GM23338 (cell line): ENCODE measurements around the gene NUDT16L1. TPM values are rescaled to one million over a fixed set of nuclear protein-coding genes. Genes with fewer than 3 reads are reported as not detected.

Experiments
- ATAC-seq: fragments of 200-7000 bp; cut with Tn5 transposase; 3 replicates; pipeline ENCODE4 v1.9.1; 2020
- DNase-seq: peaks from one replicate; pipeline ENCODE4 v3.0.0-alpha.2; 2015; ENCODE audit warnings: low spot score
- H2AFZ ChIP-seq: fragments of 200-600 bp; sonication (generic); 2 replicates; pipeline ENCODE4 v1.8.0; 2016; ENCODE audit warnings: antibody characterized with exemption, mild to moderate bottlenecking, moderate library complexity
- H3F3A ChIP-seq: fragments of 200-600 bp; sonication (generic); replicated peaks from 2 replicates; pipeline ENCODE4 v1.8.0; 2017; ENCODE audit warnings: antibody characterized with exemption, mixed run types, low read depth
- H3K27ac ChIP-seq: fragments of 200-600 bp; sonication (generic); 2 replicates; pipeline ENCODE4 v1.6.1; 2016; ENCODE audit warnings: low read depth
- H3K27me3 ChIP-seq: fragments of 200-600 bp; sonication (generic); 2 replicates; pipeline ENCODE4 v1.8.0; 2016; ENCODE audit warnings: mild to moderate bottlenecking, mixed run types, moderate library complexity; ENCODE audit not compliant: insufficient read depth
- H3K36me3 ChIP-seq: fragments of 200-600 bp; sonication (generic); 2 replicates; pipeline ENCODE4 v1.8.0; 2016; ENCODE audit warnings: mild to moderate bottlenecking; ENCODE audit not compliant: insufficient read depth
- H3K4me1 ChIP-seq: fragments of 200-600 bp; sonication (generic); 2 replicates; pipeline ENCODE4 v1.8.0; 2016; ENCODE audit warnings: mild to moderate bottlenecking, moderate library complexity; ENCODE audit not compliant: insufficient read depth
- H3K4me2 ChIP-seq: fragments of 200-600 bp; sonication (generic); 2 replicates; pipeline ENCODE4 v1.7.1; 2017; ENCODE audit warnings: mixed run types
- H3K4me3 ChIP-seq: fragments of 200-600 bp; sonication (generic); 2 replicates; pipeline ENCODE4 v1.6.1; 2016; ENCODE audit warnings: mixed run types
- H3K79me2 ChIP-seq: fragments of 200-600 bp; sonication (generic); replicated peaks from 2 replicates; pipeline ENCODE4 v1.8.0; 2017; ENCODE audit warnings: mild to moderate bottlenecking; ENCODE audit not compliant: insufficient read depth
- H3K9me2 ChIP-seq: fragments of 200-600 bp; sonication (generic); 2 replicates; pipeline ENCODE4 v1.8.0; 2017; ENCODE audit not compliant: insufficient read depth
- H4K20me1 ChIP-seq: fragments of 200-600 bp; sonication (generic); replicated peaks from 2 replicates; pipeline ENCODE4 v1.8.0; 2017; ENCODE audit warnings: mild to moderate bottlenecking; ENCODE audit not compliant: insufficient read depth
- H3K27ac Mint-ChIP-seq: 2 replicates; pipeline ENCODE4 v1.8.0; 2020; ENCODE audit warnings: inconsistent platforms, mild to moderate bottlenecking, moderate library complexity, mixed read lengths
- H3K27me3 Mint-ChIP-seq: 3 replicates; pipeline ENCODE4 v1.8.0; 2022; ENCODE audit warnings: low read depth, mild to moderate bottlenecking, moderate library complexity, mixed read lengths, inconsistent platforms; ENCODE audit not compliant: insufficient read depth, poor library complexity
- H3K36me3 Mint-ChIP-seq: 3 replicates; pipeline ENCODE4 v1.8.0; 2021; ENCODE audit warnings: low read depth, mild to moderate bottlenecking, inconsistent platforms, moderate library complexity, mixed read lengths
- H3K4me1 Mint-ChIP-seq: 3 replicates; pipeline ENCODE4 v1.8.0; 2020; ENCODE audit warnings: mild to moderate bottlenecking, inconsistent platforms, mixed read lengths
- H3K4me3 Mint-ChIP-seq: 3 replicates; pipeline ENCODE4 v1.8.0; 2021; ENCODE audit warnings: moderate library complexity, mild to moderate bottlenecking, inconsistent platforms, mixed read lengths
- H3K9me3 Mint-ChIP-seq: 3 replicates; pipeline ENCODE4 v1.8.0; 2020; ENCODE audit warnings: moderate library complexity, mild to moderate bottlenecking, inconsistent platforms, mixed read lengths
- CREB1 ChIP-seq: fragments of 250-450 bp; sonication (Bioruptor Pico); IDR thresholded peaks from 2 replicates; pipeline ENCODE4 v1.5.0; 2020; ENCODE audit warnings: low read depth, mild to moderate bottlenecking, moderate library complexity
- CTCF ChIP-seq, 2 experiments: fragments of 200-600 bp in 1 of 2; sonication (generic) in 1 of 2; conservative IDR thresholded peaks; 2 replicates each; pipeline versions ENCODE4 v1.5.1 to v1.6.1; 2016 to 2017; ENCODE audit warnings: antibody characterized with exemption in 2 of 2, low read depth in 2 of 2, mild to moderate bottlenecking in 2 of 2, moderate library complexity in 1 of 2
- ETS1 ChIP-seq: IDR thresholded peaks from 2 replicates; pipeline ENCODE4 v1.6.1; 2016; ENCODE audit warnings: antibody characterized with exemption
- EZH2 ChIP-seq: fragments of 200-600 bp; sonication (generic); IDR thresholded peaks from one replicate; pipeline ENCODE4 v1.8.0; 2017; ENCODE audit warnings: antibody characterized with exemption, mild to moderate bottlenecking, low read depth; ENCODE audit not compliant: unreplicated experiment
- EZH2phosphoT487 ChIP-seq: fragments of 200-600 bp; sonication (generic); IDR thresholded peaks from one replicate; pipeline ENCODE4 v1.8.1; 2018; ENCODE audit warnings: antibody characterized with exemption; ENCODE audit not compliant: unreplicated experiment
- POLR2AphosphoS5 ChIP-seq: IDR thresholded peaks from 2 replicates; pipeline ENCODE4 v1.6.1; 2016; ENCODE audit warnings: antibody characterized with exemption, low read depth
- STAT1 ChIP-seq: IDR thresholded peaks from one replicate; pipeline ENCODE4 v1.6.1; 2016; ENCODE audit warnings: antibody characterized with exemption; ENCODE audit not compliant: unreplicated experiment
- ZNF331 ChIP-seq: fragments of 250-450 bp; sonication (Bioruptor Pico); IDR thresholded peaks from 2 replicates; pipeline ENCODE4 v1.5.0; 2020; ENCODE audit warnings: low read depth, mild to moderate bottlenecking, moderate library complexity
- ZNF462 ChIP-seq: fragments of 250-450 bp; sonication (Bioruptor Pico); IDR thresholded peaks from 2 replicates; pipeline ENCODE4 v1.5.0; 2020; ENCODE audit warnings: mild to moderate bottlenecking, moderate library complexity
- polyA plus RNA-seq: library from polyadenylated mRNA; unstranded; fragments of >200 nt; fragmentation: Nextera tagmentation; extraction: Ambion mirVana; gene quantifications from 2 replicates; pipeline ENCODE4 v1.2.1, GENCODE V29; 2016
- total RNA-seq: library from RNA; depleted of rRNA; stranded (reverse); fragments of >200 nt; shearing (Covaris generic); gene quantifications from 2 replicates; pipeline ENCODE4 v1.2.3, GENCODE V29; 2014

Gene NUDT16L1
- total and polyA plus RNA-seq, 2 experiments from 2014 or later: 37.1 to 80.4 TPM

- H3F3A ChIP-seq: peaks cover 9% of the 10 kb centered on the region; the same call in 1 of the 2 replicates
- H3K36me3 ChIP-seq: no peaks in the 10 kb centered on the region
- no peaks in the 10 kb centered on the region for H3K9me3 Mint-ChIP-seq
- H3K9me2 ChIP-seq: no peaks in the 10 kb centered on the region
- H2AFZ ChIP-seq: no peak overlapping the region
- no peaks in the 10 kb centered on the region; the same call in 1 of the 2 replicates for H4K20me1 ChIP-seq
- no peak overlapping the region for H3K4me2 ChIP-seq
- peaks cover 13% of the 10 kb centered on the region for H3K36me3 Mint-ChIP-seq
- 0 out of 2 replicates have a peak overlapping the region, but pooled peaks have one; percentile 26 for H3K27ac ChIP-seq
- H3K4me3 Mint-ChIP-seq: no peak overlapping the region
- no peak for TF ChIP-seq ZNF331
- no peak for TF ChIP-seq EZH2phosphoT487
- TF ChIP-seq EZH2: no peak
- TF ChIP-seq CTCF (conservative IDR thresholded peaks at IDR 0.05; ENCODE audit: low read depth in 2 of 2): no peak
- no peak for TF ChIP-seq POLR2AphosphoS5
- no peak for TF ChIP-seq ETS1
- ATAC-seq (no peak), DNase-seq (no peak)
- no peaks in the 10 kb centered on the region for H3K79me2 ChIP-seq
- no peaks in the 10 kb centered on the region for H3K27me3 ChIP-seq
- H3K4me3 ChIP-seq: no peak overlapping the region
- H3K27me3 Mint-ChIP-seq: peaks cover 9% of the 10 kb centered on the region
- no peak overlapping the region for H3K27ac Mint-ChIP-seq
- no peaks in the 10 kb centered on the region for H3K4me1 ChIP-seq
- peaks cover 12% of the 10 kb centered on the region for H3K4me1 Mint-ChIP-seq
Measured at GRCh38 chr16:4679850-4680636, 13.3 kb upstream of the NUDT16L1 start.

- TF ChIP-seq CREB1 (CRISPR knock-in tag) (no peak), POLR2AphosphoS5 (no peak), STAT1 (no peak), EZH2 (no peak), EZH2phosphoT487 (no peak), ZNF462 (CRISPR knock-in tag) (no peak)
- no peak overlapping the region for H3K4me3 Mint-ChIP-seq
- H3K27ac Mint-ChIP-seq: no peak overlapping the region
- Histone ChIP-seq H3K27me3 (no peaks in the 10 kb centered on the region), H3K27ac (no peak overlapping the region), H3K36me3 (no peaks in the 10 kb centered on the region), H3K9me2 (no peaks in the 10 kb centered on the region), H2AFZ (no peak overlapping the region), H3F3A (peaks cover 2% of the 10 kb centered on the region; the same call in 1 of the 2 replicates), H3K79me2 (no peaks in the 10 kb centered on the region), H4K20me1 (no peaks in the 10 kb centered on the region), H3K4me1 (no peaks in the 10 kb centered on the region), H3K4me2 (no peak overlapping the region), H3K4me3 (no peak overlapping the region)
- DNase-seq (no peak), ATAC-seq (no peak)
- peaks cover 6% of the 10 kb centered on the region for H3K4me1 Mint-ChIP-seq
- peaks cover 14% of the 10 kb centered on the region for H3K36me3 Mint-ChIP-seq
- peaks cover 11% of the 10 kb centered on the region for H3K27me3 Mint-ChIP-seq
- no peaks in the 10 kb centered on the region for H3K9me3 Mint-ChIP-seq
Measured at GRCh38 chr16:4680673-4681470, 12.5 kb upstream of the NUDT16L1 start.
